Prostate gland (tissue), 2 donors: ENCODE data around the gene TBC1D32.

Experiments used
- POLR2A ChIP-seq: fragments of 450-650 bp; IDR thresholded peaks from one replicate; pipeline ENCODE4 v1.6.1; 2016; ENCODE audit warnings: antibody characterized with exemption, mild to moderate bottlenecking
- POLR2AphosphoS5 ChIP-seq: sonication (generic); formaldehyde crosslinking; IDR thresholded peaks from one replicate; pipeline ENCODE4 v1.6.1; 2017; ENCODE audit warnings: antibody characterized with exemption
- TF ChIP-seq, protein P1 (sequence below), 4 experiments: fragments of 200-600 bp in 2 of 4; fragments of 450-650 bp in 2 of 4; sonication (generic) in 2 of 4; IDR thresholded peaks; 1 replicate in 3 of 4; 2 replicates in 1 of 4; pipeline ENCODE4 v1.5.1; 2016 to 2019; ENCODE audit warnings: antibody characterized with exemption in 4 of 4, mild to moderate bottlenecking in 2 of 4, moderate library complexity in 2 of 4

DNA sequence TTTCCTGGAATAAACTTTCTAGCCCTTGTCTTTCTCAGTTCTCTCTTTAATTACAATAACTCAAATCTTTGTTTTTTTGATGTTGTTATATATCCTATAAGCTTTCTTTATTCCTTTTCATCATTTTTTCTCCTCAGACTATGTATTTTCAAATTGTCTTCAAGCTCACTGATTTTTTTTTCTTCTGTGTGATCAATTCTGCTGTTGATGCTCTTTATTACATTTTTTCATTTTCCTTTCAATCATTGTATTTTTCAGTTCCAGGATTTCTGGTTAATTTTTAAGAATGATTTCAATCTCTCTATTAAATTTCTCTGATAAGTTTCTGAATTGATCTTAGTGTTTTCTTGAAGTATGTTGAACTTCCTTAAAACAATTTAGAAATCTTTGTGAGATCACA lies 209.7 kb downstream of the TBC1D32 start:
- TF ChIP-seq, protein P1, sequence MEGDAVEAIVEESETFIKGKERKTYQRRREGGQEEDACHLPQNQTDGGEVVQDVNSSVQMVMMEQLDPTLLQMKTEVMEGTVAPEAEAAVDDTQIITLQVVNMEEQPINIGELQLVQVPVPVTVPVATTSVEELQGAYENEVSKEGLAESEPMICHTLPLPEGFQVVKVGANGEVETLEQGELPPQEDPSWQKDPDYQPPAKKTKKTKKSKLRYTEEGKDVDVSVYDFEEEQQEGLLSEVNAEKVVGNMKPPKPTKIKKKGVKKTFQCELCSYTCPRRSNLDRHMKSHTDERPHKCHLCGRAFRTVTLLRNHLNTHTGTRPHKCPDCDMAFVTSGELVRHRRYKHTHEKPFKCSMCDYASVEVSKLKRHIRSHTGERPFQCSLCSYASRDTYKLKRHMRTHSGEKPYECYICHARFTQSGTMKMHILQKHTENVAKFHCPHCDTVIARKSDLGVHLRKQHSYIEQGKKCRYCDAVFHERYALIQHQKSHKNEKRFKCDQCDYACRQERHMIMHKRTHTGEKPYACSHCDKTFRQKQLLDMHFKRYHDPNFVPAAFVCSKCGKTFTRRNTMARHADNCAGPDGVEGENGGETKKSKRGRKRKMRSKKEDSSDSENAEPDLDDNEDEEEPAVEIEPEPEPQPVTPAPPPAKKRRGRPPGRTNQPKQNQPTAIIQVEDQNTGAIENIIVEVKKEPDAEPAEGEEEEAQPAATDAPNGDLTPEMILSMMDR (IDR thresholded peaks at IDR 0.05) = no peak
- TF ChIP-seq POLR2A = no peak
- no peak for TF ChIP-seq POLR2AphosphoS5
